Fibroblast of lung (primary cell): Measurements from ENCODE around the gene PI4KB.

Experiments used
- EZH2 ChIP-seq: IDR thresholded peaks from 2 replicates; pipeline ENCODE4 v1.5.1; 2012; ENCODE audit warnings: low read length, control low read depth, mild to moderate bottlenecking; ENCODE audit errors: missing control alignments
- TF ChIP-seq, protein P1 (sequence below), 2 donors: IDR thresholded peaks in 1 of 2; conservative IDR thresholded peaks in 1 of 2; 1 replicate in 1 of 2; 2 replicates in 1 of 2; pipeline ENCODE4 v1.5.1; 2011 to 2012; ENCODE audit warnings: low read length in 2 of 2, control low read depth in 1 of 2, inconsistent platforms in 1 of 2, low read depth in 1 of 2, mild to moderate bottlenecking in 1 of 2

DNA sequence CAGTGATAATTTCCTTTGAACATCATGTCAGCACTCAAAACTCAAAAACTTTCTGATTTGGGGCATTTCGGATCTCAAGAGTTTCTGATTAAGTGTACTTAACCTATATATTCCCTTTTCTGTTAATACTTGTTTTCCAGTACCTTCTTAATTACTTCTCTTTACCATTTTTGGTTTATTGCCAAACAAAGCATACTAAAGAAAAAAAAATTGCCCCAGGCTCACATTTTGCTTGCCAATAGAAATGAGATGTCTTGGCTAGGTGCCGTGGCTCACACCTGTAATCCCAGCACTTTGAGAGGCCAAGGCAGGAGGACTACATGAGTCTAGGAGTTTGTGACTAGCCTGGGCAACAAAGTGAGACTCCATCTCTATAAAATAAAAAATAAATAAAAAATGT lies 67.9 kb downstream of the PI4KB start:
- TF ChIP-seq, protein P1, sequence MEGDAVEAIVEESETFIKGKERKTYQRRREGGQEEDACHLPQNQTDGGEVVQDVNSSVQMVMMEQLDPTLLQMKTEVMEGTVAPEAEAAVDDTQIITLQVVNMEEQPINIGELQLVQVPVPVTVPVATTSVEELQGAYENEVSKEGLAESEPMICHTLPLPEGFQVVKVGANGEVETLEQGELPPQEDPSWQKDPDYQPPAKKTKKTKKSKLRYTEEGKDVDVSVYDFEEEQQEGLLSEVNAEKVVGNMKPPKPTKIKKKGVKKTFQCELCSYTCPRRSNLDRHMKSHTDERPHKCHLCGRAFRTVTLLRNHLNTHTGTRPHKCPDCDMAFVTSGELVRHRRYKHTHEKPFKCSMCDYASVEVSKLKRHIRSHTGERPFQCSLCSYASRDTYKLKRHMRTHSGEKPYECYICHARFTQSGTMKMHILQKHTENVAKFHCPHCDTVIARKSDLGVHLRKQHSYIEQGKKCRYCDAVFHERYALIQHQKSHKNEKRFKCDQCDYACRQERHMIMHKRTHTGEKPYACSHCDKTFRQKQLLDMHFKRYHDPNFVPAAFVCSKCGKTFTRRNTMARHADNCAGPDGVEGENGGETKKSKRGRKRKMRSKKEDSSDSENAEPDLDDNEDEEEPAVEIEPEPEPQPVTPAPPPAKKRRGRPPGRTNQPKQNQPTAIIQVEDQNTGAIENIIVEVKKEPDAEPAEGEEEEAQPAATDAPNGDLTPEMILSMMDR (conservative IDR thresholded peaks at IDR 0.05 in 1 of 2, IDR thresholded peaks at IDR 0.05 in 1 of 2; ENCODE audit: low read depth in 1 of 2, low read length in 2 of 2): no peak
- TF ChIP-seq EZH2: no peak
